ENCODE measurements around the gene GIPC3.

GRCh38 chr19:3614858-3615505 is 29.7 kb downstream of the GIPC3 start:
- TF ChIP-seq EZH2phosphoT487 (IDR thresholded peaks at IDR 0.05; ENCODE audit: insufficient read depth, low read depth) (no peak), EZH2 (IDR thresholded peaks at IDR 0.05; ENCODE audit: insufficient read depth, poor library complexity, severe bottlenecking) (no peak)
